SK-N-SH (cell line): ENCODE measurements around the gene PSMB2. TPM values are rescaled to one million over a fixed set of nuclear protein-coding genes. Genes with fewer than 3 reads are reported as not detected.
A peak's percentile ranks its signal among the peaks of the same experiment; 100 is the strongest.

Experiments used
- CTCF ChIA-PET: fragments of 300-600, 350-600 bp; formaldehyde crosslinking; extraction: SDS; loops from one replicate; lab custom pipeline; 2021; lab: Yijun Ruan, JAX
- POLR2A ChIA-PET: fragments of 350-600 bp; sonication (Branson Sonifier 250); formaldehyde crosslinking; extraction: SDS; loops from one replicate; lab custom pipeline; 2020; ENCODE audit warnings: antibody characterized with exemption, inconsistent platforms; lab: Yijun Ruan, JAX
- DNase-seq: peaks from one replicate; pipeline ENCODE4 v3.0.0; 2012
- H2AFZ ChIP-seq: fragments of 200-600 bp; sonication (generic); 2 replicates; pipeline ENCODE4 v1.8.1; 2016; ENCODE audit warnings: antibody characterized with exemption, mild to moderate bottlenecking, low read depth
- H3F3A ChIP-seq: fragments of 200-600 bp; sonication (generic); replicated peaks from 2 replicates; pipeline ENCODE3; 2016; ENCODE audit warnings: antibody characterized with exemption, mild to moderate bottlenecking; ENCODE audit not compliant: insufficient read depth
- H3K27ac ChIP-seq, 2 experiments: fragments of 200-500 bp in 1 of 2; fragments of 200-600 bp in 1 of 2; sonication (Bioruptor generic) in 1 of 2; sonication (generic), shearing (Covaris generic) in 1 of 2; 2 replicates each; pipeline versions ENCODE4 v1.5.1 to v1.6.1; 2014 to 2016; ENCODE audit warnings: low read depth in 2 of 2, inconsistent platforms in 1 of 2, low read length in 1 of 2, mild to moderate bottlenecking in 1 of 2, mixed read lengths in 1 of 2
- H3K27me3 ChIP-seq: fragments of 200-600 bp; sonication (generic), shearing (Covaris generic); 2 replicates; pipeline ENCODE4 v1.6.1; 2016; ENCODE audit warnings: mixed run types; ENCODE audit not compliant: insufficient read depth
- H3K36me3 ChIP-seq, 2 experiments: fragments of 200-500 bp in 1 of 2; fragments of 200-600 bp in 1 of 2; sonication (Bioruptor generic) in 1 of 2; sonication (generic) in 1 of 2; replicated peaks in 1 of 2; 2 replicates each; pipeline versions ENCODE3 to v1.5.1; 2014 to 2016; ENCODE audit warnings: low read length in 1 of 2, mild to moderate bottlenecking in 1 of 2; ENCODE audit not compliant: insufficient read depth in 2 of 2, control insufficient read depth in 1 of 2
- H3K4me1 ChIP-seq, 2 experiments: fragments of 200-500 bp in 1 of 2; fragments of 200-600 bp in 1 of 2; sonication (Bioruptor generic) in 1 of 2; sonication (generic), shearing (Covaris generic) in 1 of 2; 2 replicates each; pipeline versions ENCODE4 v1.5.1 to v1.6.1; 2014 to 2016; ENCODE audit warnings: low read depth in 1 of 2, low read length in 1 of 2, mixed run types in 1 of 2; ENCODE audit not compliant: insufficient read depth in 2 of 2, control insufficient read depth in 1 of 2
- H3K4me2 ChIP-seq: fragments of 200-600 bp; sonication (generic), shearing (Covaris generic); 2 replicates; pipeline ENCODE4 v1.6.1; 2017; ENCODE audit warnings: mixed run types
- H3K4me3 ChIP-seq, 2 experiments: fragments of 200-500 bp in 1 of 2; fragments of 200-600 bp in 1 of 2; sonication (Bioruptor generic) in 1 of 2; sonication (generic), shearing (Covaris generic) in 1 of 2; 2 replicates each; pipeline versions ENCODE4 v1.5.1 to v1.8.1; 2014 to 2016; ENCODE audit warnings: low read depth in 2 of 2, inconsistent platforms in 1 of 2, low read length in 1 of 2, mild to moderate bottlenecking in 1 of 2, mixed read lengths in 1 of 2, moderate library complexity in 1 of 2
- H3K79me2 ChIP-seq: fragments of 200-600 bp; sonication (generic); 2 replicates; pipeline ENCODE4 v1.8.1; 2017; ENCODE audit warnings: mild to moderate bottlenecking; ENCODE audit not compliant: insufficient read depth
- H3K9ac ChIP-seq: fragments of 200-600 bp; sonication (generic); 2 replicates; pipeline ENCODE4 v1.6.1; 2017; ENCODE audit warnings: mixed run types
- H3K9me2 ChIP-seq: fragments of 200-600 bp; sonication (generic); 2 replicates; pipeline ENCODE4 v1.6.1; 2017; ENCODE audit warnings: mixed run types
- H3K9me3 ChIP-seq: fragments of 200-600 bp; sonication (generic); 2 replicates; pipeline ENCODE4 v1.6.1; 2017; ENCODE audit warnings: mixed run types, mild to moderate bottlenecking, moderate library complexity
- H4K20me1 ChIP-seq: fragments of 200-600 bp; sonication (generic); 2 replicates; pipeline ENCODE4 v1.6.1; 2017; ENCODE audit warnings: mild to moderate bottlenecking, mixed run types; ENCODE audit not compliant: insufficient read depth
- CHD2 ChIP-seq: fragments of 150-350 bp; IDR thresholded peaks from 2 replicates; pipeline ENCODE4 v1.6.1; 2018; ENCODE audit warnings: low read length; ENCODE audit not compliant: partially characterized antibody
- ELF1 ChIP-seq: IDR thresholded peaks from 2 replicates; pipeline ENCODE4 v1.4.0; 2012
- FOSL2 ChIP-seq: IDR thresholded peaks from 2 replicates; pipeline ENCODE4 v1.4.0; 2012; ENCODE audit warnings: low read depth, mild to moderate bottlenecking, moderate library complexity, borderline replicate concordance
- JUND ChIP-seq: IDR thresholded peaks from 2 replicates; pipeline ENCODE4 v1.4.0; 2012
- NFIC ChIP-seq: IDR thresholded peaks from 2 replicates; pipeline ENCODE4 v1.4.0; 2012; ENCODE audit warnings: borderline replicate concordance
- POLR2AphosphoS5 ChIP-seq: IDR thresholded peaks from 2 replicates; pipeline ENCODE4 v1.6.1; 2012; ENCODE audit warnings: low read depth, low read length
- RAD21 ChIP-seq: IDR thresholded peaks from 2 replicates; pipeline ENCODE4 v1.6.1; 2012; ENCODE audit warnings: mild to moderate bottlenecking, low read length
- RFX5 ChIP-seq: IDR thresholded peaks from 2 replicates; pipeline ENCODE4 v1.6.1; 2012; ENCODE audit warnings: mild to moderate bottlenecking, improper control_type of control experiment, low read length
- RXRA ChIP-seq: IDR thresholded peaks from 2 replicates; pipeline ENCODE4 v1.4.0; 2012; ENCODE audit warnings: low read depth, mild to moderate bottlenecking, borderline replicate concordance
- TAF1 ChIP-seq: IDR thresholded peaks from 2 replicates; pipeline ENCODE4 v1.6.1; 2012; ENCODE audit warnings: low read depth, mild to moderate bottlenecking, low read length, moderate library complexity, borderline replicate concordance
- TEAD4 ChIP-seq: IDR thresholded peaks from 2 replicates; pipeline ENCODE4 v1.4.0; 2012; ENCODE audit warnings: mild to moderate bottlenecking, borderline replicate concordance; ENCODE audit not compliant: insufficient read depth
- WGBS: methylation state at CpG from one replicate; pipeline ENCODE4 v1.1.6; 2017; ENCODE audit warnings: low lambda C conversion rate; 5-methylcytosine and 5-hydroxymethylcytosine counted together
- polyA plus RNA-seq, 3 experiments: library from polyadenylated mRNA; depleted of rRNA; stranded (reverse); fragments of >200 nt; gene quantifications; 2 replicates each; pipeline ENCODE4 v1.2.3, GENCODE V29; 2012
- TF ChIP-seq, protein P1 (sequence below): fragments of 200-600 bp; sonication (generic); IDR thresholded peaks from 2 replicates; pipeline ENCODE4 v1.6.1; 2017; ENCODE audit warnings: antibody characterized with exemption, mild to moderate bottlenecking, moderate library complexity
- TF ChIP-seq, protein P2 (sequence below): IDR thresholded peaks from 2 replicates; pipeline ENCODE4 v1.6.1; 2012; ENCODE audit warnings: mild to moderate bottlenecking, low read depth, low read length, moderate library complexity
- TF ChIP-seq, protein P3 (sequence below): fragments of 150-350 bp; IDR thresholded peaks from 2 replicates; pipeline ENCODE4 v1.6.1; 2017; ENCODE audit warnings: antibody characterized with exemption, low read length, low read depth, borderline replicate concordance

The PSMB2 gene
- polyA plus RNA-seq, 1 of the 3 experiments (the other 2 are of a cell fraction), result 83.5 TPM

GRCh38 chr1:35650416-35650815 is 9.1 kb upstream of the PSMB2 start:
- no peak overlapping the region for H3K4me2 ChIP-seq
- POLR2A ChIA-PET, result no interaction called here
- 78% methylated on average over 3 of the region's 3 CpGs for WGBS
- H3K79me2 ChIP-seq, result no peaks in the 10 kb centered on the region
- TF ChIP-seq POLR2AphosphoS5 (no peak), ELF1 (no peak), TAF1 (no peak)
- H3K27ac ChIP-seq, result no peak overlapping the region
- peaks cover 0 to 4% of the 10 kb centered on the region in 2 experiments; a peak in 1 of 4 replicates for H3K4me1 ChIP-seq
- no peaks in the 10 kb centered on the region for H3K36me3 ChIP-seq
- H3K9me2 ChIP-seq, result no peaks in the 10 kb centered on the region
- CTCF ChIA-PET, result no interaction called here
- H3K9ac ChIP-seq, result no peak overlapping the region
- H2AFZ ChIP-seq, result no peak overlapping the region
- peaks cover 9% of the 10 kb centered on the region; the same call in 1 of the 2 replicates for H3K27me3 ChIP-seq
- no peaks in the 10 kb centered on the region for H4K20me1 ChIP-seq
- H3F3A ChIP-seq, result peaks cover 3% of the 10 kb centered on the region
- DNase-seq, result no peak
- no peak overlapping the region; a peak in 1 of 4 replicates for H3K4me3 ChIP-seq
- H3K9me3 ChIP-seq, result no peaks in the 10 kb centered on the region

- Histone ChIP-seq H3K27me3 (peaks cover 9% of the 10 kb centered on the region; the same call in 1 of the 2 replicates), H3K4me2 (no peak overlapping the region), H3K36me3 (no peaks in the 10 kb centered on the region), H3K27ac (no peak overlapping the region), H3K4me1 (no peaks in the 10 kb centered on the region), H2AFZ (no peak overlapping the region), H3K9me3 (no peaks in the 10 kb centered on the region), H3K9me2 (no peaks in the 10 kb centered on the region), H3F3A (peaks cover 16% of the 10 kb centered on the region), H3K79me2 (peaks cover 3% of the 10 kb centered on the region), H4K20me1 (no peaks in the 10 kb centered on the region), H3K9ac (no peak overlapping the region), H3K4me3 (no peak overlapping the region)
- WGBS, result 16% methylated on average over 3 of the region's 3 CpGs
- DNase-seq, result no peak
- POLR2A ChIA-PET, result interaction anchor here (1.2 kb wide), 1 partner anchor 124 kb away, joined by 4 read pairs; the partner anchor contains the start of gene CLSPN
- TF ChIP-seq RAD21 (peak; percentile 34), JUND (no peak)
- TF ChIP-seq, protein P1, sequence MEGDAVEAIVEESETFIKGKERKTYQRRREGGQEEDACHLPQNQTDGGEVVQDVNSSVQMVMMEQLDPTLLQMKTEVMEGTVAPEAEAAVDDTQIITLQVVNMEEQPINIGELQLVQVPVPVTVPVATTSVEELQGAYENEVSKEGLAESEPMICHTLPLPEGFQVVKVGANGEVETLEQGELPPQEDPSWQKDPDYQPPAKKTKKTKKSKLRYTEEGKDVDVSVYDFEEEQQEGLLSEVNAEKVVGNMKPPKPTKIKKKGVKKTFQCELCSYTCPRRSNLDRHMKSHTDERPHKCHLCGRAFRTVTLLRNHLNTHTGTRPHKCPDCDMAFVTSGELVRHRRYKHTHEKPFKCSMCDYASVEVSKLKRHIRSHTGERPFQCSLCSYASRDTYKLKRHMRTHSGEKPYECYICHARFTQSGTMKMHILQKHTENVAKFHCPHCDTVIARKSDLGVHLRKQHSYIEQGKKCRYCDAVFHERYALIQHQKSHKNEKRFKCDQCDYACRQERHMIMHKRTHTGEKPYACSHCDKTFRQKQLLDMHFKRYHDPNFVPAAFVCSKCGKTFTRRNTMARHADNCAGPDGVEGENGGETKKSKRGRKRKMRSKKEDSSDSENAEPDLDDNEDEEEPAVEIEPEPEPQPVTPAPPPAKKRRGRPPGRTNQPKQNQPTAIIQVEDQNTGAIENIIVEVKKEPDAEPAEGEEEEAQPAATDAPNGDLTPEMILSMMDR, result peak; percentile 28; the same call in 1 of the 2 replicates
- CTCF ChIA-PET, result interaction anchor here (0.6 to 1.3 kb wide), 9 partner anchors 11 to 81 kb away, joined by 3 to 5 read pairs (median 4); no protein-coding TSS in a partner anchor
Observed at GRCh38 chr1:35646043-35646442, 4.7 kb upstream of the PSMB2 start.

GRCh38 chr1:35644204-35644603 is 2.9 kb upstream of the PSMB2 start:
- H3K27me3 ChIP-seq, result peaks cover 9% of the 10 kb centered on the region; the same call in 1 of the 2 replicates
- H2AFZ ChIP-seq, result no peak overlapping the region
- no peaks in the 10 kb centered on the region for H3K9me2 ChIP-seq
- POLR2A ChIA-PET, result no interaction called here
- H3K79me2 ChIP-seq, result peaks cover 21% of the 10 kb centered on the region
- H3K36me3 ChIP-seq, result peaks cover 0 to 5% of the 10 kb centered on the region in 2 experiments
- 7% methylated on average over 2 of the region's 2 CpGs for WGBS
- H3K4me1 ChIP-seq, result peaks cover 0 to 6% of the 10 kb centered on the region in 2 experiments; a peak in 2 of 4 replicates
- no peak overlapping the region for H3K9ac ChIP-seq
- CTCF ChIA-PET, result interaction anchor here (0.6 to 1.0 kb wide), 2 partner anchors 72 to 517 kb away, joined by 3 read pairs; no protein-coding TSS in a partner anchor
- no peak overlapping the region for H3K27ac ChIP-seq
- 0 out of 2 replicates have a peak, but pooled peaks cover 4% of the 10 kb centered on the region for H3K9me3 ChIP-seq
- peaks cover 29% of the 10 kb centered on the region for H3F3A ChIP-seq
- no peak overlapping the region for H3K4me3 ChIP-seq
- no peaks in the 10 kb centered on the region for H4K20me1 ChIP-seq
- no peak overlapping the region for H3K4me2 ChIP-seq
- DNase-seq, result no peak
- TF ChIP-seq TEAD4 (no peak), RXRA (no peak), NFIC (no peak), RAD21 (no peak), RFX5 (no peak), CHD2 (no peak), FOSL2 (no peak)
- TF ChIP-seq, protein P2, sequence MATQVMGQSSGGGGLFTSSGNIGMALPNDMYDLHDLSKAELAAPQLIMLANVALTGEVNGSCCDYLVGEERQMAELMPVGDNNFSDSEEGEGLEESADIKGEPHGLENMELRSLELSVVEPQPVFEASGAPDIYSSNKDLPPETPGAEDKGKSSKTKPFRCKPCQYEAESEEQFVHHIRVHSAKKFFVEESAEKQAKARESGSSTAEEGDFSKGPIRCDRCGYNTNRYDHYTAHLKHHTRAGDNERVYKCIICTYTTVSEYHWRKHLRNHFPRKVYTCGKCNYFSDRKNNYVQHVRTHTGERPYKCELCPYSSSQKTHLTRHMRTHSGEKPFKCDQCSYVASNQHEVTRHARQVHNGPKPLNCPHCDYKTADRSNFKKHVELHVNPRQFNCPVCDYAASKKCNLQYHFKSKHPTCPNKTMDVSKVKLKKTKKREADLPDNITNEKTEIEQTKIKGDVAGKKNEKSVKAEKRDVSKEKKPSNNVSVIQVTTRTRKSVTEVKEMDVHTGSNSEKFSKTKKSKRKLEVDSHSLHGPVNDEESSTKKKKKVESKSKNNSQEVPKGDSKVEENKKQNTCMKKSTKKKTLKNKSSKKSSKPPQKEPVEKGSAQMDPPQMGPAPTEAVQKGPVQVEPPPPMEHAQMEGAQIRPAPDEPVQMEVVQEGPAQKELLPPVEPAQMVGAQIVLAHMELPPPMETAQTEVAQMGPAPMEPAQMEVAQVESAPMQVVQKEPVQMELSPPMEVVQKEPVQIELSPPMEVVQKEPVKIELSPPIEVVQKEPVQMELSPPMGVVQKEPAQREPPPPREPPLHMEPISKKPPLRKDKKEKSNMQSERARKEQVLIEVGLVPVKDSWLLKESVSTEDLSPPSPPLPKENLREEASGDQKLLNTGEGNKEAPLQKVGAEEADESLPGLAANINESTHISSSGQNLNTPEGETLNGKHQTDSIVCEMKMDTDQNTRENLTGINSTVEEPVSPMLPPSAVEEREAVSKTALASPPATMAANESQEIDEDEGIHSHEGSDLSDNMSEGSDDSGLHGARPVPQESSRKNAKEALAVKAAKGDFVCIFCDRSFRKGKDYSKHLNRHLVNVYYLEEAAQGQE, result no peak
- TF ChIP-seq, protein P3, sequence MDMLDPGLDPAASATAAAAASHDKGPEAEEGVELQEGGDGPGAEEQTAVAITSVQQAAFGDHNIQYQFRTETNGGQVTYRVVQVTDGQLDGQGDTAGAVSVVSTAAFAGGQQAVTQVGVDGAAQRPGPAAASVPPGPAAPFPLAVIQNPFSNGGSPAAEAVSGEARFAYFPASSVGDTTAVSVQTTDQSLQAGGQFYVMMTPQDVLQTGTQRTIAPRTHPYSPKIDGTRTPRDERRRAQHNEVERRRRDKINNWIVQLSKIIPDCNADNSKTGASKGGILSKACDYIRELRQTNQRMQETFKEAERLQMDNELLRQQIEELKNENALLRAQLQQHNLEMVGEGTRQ, result no peak
